ENCODE data around the gene FH.

FH gene

DNA sequence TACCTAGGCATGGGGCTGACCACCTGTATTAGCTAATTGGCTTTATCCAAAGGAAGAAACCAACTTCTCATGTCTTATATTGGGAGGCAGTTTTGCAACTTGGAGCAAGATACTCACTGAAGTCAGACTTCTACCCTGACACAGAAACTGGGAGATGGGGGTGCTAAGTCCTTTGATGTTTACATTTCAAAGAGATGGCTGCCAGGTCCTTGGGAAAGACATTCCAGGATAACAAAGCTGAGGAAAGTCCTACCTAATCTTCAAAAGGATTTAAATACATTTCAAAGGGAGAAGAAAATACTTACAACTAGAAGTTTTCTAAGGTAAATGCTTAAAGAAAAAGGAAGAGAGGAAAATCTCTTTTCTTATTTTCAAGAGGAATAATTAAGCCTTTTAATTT is 62.1 kb downstream of the FH start:
- DNase-seq (ENCODE audit: low spot score), result no peak

DNA sequence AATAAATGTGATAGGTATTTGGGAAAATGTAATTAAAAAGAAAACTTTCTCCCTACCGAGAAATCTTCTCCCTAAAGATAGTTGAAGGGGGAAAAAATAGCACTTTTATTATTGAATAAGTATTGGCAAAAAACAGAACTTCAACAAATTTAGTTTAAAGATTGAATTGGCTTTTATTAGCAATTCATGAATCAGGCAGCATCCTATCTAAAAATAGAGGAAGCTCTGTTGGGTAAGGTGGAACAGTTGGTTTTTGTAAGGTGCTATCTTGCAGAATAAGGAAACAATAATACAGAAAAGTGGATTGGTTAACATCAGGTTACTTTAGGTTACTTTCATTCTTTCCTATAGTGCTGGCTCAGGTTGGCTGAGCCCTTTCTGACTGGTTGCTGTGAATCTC is 62.8 kb downstream of the FH start:
- DNase-seq (ENCODE audit: low spot score), result no peak

DNA sequence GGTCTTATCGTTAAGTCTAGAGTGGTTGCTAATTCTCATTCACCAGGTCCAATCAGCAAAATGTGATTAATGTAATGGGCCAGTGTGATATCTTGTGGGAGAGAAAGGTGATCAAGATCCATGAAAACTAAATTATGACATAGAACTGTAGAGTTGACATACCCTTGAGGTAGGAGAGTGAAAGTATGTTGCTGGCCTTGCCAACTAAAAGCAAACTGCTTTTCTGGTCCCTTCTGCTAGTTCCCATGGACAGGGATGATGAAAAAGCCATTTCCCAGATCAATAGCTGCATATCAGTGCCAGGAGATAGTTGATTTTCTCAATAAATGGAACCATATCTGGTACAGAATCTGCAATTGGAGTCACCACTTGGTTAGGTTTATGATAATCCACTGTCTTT is 65.8 kb downstream of the FH start:
- DNase-seq (ENCODE audit: low spot score), result no peak

DNA sequence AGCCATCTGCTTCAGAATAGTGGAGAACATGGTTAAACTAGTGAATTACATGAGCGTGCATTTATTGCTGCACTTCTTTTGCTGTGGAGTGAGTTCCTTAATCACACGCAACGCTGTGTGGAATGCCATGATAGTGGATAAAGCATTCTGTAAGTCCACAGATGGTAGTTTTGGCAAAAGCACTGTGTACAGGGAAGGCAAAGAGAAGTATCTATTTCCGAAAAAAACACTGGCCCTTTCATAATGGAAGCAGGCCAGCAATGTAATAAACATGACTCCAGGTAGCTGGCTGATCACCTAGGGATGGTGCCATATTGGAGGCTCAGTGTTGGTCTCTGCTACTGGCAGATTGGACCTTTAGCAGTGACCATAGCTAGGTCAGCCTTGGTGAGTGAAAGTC is 67.6 kb downstream of the FH start:
- DNase-seq (ENCODE audit: low spot score), result peak; percentile 95

All from cerebellar cortex (tissue), 1 donor.